Fibroblast of the conjunctiva (primary cell): ENCODE results near the gene ADAP1.
"Not testable (repeated sequence)": the region's sequence is repeated elsewhere in the genome, so short reads cannot be mapped to it uniquely, and the experiment has no call there.

ENCODE experiments used
- DNase-seq: peaks from one replicate; pipeline ENCODE4 v3.0.0-alpha.2; 2010; ENCODE audit warnings: low read depth

Gene ADAP1

DNA sequence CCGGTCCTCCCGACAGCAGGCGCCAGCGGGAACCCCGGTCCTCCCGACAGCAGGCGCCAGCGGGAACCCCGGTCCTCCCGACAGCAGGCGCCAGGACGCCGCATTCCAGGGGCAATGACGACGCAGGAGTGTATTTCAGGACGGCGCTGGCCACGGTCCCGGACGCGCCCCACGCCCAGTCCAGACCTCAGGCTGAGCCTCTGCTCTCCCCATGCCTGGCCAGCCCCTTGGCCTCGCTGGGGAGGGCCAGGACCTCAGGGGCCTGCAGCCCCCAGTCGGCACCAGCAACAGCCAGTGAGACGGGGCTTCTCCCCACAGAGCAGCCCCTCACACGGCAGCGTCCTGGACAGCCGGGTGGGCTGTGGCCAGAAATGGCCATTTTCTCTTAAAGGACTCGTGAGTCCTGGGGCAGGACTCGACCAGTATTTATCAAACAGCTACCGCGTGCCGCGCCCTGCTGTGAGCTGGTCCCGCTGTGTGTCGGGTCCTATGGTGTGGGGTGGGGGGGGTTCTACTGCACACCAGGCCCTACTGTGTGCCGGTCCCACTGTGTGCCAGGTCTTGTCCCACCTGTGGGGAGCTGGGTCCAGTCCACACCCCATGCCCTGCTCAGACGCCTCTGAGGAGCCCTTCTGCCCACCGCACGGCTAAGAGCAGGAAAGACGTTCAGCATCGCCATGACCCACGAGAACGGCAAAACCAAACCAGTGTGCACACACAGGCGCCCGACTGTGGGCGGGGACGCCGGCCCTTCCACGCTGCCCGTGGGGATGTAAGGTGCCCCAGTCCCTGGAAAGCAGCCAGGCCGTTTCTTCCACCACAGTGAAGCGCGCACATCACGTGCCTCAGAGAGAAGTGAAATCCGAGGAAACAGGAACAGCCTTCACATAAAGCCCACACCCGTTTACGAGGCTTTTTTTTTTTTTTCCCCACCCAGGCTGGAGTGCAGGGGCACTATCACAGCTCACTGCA lies 44.8 kb downstream of the ADAP1 start:
- no peak for DNase-seq

DNA sequence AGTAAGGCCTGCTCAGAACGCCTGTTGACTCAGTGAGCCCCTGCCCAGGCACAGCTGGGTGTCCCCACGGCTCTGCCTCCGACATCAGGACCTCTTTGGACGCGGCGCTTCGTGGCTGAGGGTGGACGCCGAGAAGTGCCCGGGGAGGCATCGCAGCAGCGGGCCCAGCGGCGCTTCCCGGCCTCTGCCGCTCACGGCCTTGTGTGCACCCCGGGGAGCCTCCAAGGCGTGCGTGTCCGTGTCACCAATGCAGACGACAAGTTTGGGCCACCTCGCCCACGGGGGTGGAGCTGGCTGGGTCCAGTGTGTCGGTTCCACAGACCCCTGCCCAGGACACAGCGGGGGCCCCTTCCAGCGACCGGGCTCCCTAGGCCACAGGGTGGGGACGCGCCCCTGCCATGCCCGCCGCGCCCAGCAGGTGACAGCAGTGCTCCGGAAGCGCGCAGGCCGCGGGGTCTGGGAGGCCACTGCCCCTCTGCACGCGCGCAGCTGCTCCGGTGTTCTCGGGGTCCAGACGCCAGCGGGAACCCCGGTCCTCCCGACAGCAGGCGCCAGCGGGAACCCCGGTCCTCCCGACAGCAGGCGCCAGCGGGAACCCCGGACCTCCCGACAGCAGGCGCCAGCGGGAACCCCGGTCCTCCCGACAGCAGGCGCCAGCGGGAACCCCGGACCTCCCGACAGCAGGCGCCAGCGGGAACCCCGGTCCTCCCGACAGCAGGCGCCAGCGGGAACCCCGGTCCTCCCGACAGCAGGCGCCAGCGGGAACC lies 45.7 kb downstream of the ADAP1 start:
- not testable (repeated sequence) for DNase-seq

DNA sequence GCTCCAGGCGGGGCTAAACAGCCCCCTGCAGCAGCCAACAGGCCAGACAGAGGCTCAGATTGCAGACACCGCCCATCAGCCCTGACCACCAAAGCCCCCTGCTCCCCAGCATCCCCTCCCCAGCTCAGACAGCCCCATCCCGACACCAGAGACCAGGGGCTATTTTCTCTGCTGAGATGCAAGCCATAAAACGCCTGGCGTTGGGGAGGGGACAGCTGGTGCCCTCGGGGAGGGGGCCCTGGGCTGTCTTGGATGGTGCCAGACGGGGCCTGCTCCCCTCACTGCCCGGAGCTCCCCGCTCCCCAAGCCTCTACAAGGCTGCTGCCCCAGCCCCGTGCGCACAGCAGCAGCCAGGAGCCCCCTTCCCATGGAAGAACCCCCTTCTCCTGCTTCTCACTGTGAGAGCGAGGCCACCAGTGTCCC lies 46.3 kb downstream of the ADAP1 start:
- no peak for DNase-seq

DNA sequence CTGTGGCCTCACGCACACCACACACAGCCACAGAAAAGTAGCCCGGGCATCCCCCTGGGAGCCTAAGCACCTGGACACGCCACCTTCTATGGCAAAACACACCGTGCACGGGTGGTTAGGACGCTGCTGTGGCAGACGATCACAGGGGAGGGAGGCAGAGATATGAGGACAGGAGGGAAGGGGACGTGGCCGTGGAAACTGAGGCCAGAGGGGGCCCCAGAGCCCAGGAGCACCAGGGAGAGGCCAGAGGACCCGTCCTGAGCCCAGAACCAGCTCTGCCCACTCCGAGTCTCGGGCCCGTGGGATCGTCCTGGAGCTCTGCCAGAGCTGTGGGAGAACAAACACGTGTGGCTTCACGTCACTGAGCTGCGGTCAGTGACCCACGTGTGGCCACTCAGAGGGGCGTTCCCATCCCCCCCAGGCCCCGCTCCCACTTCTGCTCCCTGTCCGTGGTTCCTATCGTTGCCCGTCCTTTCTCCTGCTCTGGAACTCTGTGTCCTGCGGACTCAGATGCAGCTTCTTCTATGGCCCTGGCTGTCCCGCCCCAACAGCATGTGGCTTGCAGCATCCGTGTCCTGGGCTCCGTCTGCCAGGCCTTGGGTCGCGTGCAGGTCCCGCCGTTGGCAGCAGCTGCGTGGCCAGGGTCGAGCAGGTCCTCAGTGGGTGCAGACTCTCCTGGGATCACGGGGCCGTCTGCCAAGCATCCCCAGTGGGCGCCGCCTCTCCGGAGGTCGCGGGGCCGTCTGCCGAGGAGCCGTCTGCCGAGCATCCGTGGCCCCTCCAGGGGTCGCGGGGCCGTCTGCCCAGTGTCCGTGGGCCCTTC lies 47.1 kb downstream of the ADAP1 start:
- DNase-seq, result no peak

DNA sequence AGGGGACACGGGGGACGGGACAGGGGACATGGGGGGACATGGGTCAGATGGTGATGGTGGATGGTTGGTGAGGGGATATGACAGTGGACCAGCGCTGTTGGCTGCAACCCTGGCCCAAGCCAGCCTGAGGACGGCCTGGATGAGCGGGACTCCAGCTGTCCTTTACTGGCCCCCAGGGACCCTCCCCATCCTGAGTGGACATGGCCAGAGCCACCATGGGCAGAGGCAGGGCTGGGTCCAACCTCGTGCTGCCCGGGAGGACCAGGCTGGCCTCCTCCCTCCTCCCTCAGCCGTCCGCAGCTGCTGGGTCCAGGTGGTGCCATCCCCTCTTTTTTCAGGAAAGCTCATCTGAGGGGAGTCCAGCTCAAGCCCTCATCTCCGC lies 47.7 kb downstream of the ADAP1 start:
- DNase-seq, result no peak

DNA sequence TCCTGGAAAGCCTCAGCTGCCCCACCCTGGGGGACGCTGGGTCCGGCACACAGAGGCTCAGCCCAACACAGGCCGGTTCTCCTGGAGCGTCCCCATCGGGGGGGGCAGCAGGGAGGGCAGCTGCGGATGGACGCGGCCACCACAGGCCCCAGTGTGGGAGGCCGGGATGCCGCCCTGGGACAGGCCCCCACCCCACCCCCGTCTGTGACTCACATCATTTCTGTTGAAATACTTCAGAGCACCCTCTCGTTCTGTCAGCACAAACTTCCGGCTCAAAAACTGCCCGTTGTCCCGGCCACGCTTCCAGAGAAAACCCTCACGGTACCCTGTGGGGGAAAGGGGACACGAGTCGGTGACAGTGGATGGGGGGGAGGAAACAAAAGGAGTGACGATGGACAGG lies 49.6 kb downstream of the ADAP1 start:
- no peak for DNase-seq

DNA sequence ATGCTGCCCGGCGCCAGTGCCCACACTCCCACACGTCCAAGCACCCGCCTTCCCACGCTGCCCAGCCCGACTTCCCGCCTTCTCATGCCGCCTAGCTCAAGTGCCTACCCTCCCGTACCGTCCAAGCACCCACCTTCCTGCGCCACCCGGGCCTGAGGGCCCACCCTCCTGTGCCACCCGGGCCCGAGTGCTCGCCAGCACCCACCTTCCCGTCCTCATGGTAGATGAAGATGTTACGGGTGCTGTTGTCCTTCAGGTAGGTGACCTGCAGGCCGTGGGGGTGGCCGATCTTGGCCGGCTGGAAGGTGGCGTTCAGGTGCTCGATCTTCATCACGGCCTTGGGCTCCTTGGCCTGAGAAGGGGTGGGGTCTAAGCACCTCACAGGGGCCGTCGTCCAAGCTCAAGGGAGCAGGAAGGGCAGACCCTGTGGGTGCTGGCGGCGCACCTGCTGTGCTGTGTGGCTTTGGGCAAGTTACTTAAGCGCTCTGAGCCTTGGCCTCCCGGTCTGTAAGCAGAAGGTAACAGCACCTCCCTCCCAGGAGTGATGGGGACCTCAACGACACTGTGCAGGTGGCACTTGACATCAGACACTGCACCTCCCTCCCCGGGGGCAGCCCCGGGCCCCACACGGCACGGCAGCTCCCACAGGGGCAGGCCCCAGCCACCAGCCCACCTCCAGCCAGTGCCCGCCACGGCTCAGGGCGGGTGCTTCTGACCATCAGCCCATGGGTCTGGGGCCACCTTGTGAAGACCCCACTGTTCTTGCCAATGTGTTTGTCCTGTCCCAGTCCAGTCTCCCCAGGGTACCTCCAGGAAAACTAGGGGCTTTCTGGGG lies 50.3 kb downstream of the ADAP1 start:
- DNase-seq, result no peak

DNA sequence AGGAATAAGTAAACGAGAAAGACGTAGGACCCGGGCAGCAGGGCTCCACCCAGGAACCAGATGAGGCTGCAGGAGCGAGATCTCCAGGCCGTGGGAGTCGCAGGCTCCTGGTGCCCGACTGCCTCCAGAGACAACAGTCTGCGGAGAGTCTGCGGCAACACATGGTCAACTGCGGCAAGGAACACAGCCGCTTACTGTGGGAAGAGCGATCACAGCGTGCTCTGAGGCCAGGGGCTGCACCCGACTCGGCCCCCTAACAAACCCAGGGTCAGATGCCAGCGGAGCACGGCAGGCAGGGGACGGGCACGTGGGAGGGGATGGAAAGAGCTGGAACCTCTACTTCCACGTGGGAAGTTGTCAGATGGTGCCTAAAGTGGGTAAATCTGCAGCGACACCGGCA lies 51.5 kb downstream of the ADAP1 start:
- DNase-seq, result no peak

DNA sequence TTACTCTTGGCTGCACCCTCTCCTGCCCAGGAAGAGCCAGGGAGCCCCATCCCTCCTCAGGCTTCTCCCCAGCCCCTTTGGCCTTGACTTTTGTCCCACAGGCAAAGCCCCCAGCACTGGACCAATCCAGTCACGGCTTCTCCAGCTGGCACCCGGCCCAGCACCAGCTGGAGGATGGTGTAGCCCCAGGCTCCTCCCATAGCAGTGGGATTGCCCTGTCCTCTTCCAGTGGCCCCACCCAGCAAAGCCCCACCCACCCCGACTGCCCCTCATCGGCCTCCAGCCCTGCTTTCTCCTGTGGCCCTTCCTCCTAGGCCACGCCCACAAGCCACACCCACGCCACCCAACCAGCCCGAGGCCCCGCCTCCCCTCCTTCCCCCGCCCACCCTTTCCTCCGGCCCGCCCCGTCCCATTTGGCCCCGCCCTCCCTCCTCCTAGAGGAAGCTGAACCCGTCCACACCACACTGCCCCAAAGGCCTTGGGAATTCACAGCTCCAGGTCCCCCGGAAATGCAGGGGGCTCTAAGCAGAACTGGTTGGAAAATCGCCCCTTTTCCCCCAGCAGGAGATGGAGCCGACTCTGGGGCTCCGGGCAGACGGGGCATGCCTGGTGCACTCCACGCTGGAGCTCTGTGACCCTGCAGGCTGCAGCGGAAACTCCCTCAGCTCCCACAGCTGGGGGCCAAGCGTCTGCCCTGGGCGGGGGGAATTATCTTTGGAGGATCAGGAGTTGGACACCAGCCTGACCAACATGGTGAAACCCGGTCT lies 52.9 kb downstream of the ADAP1 start:
- peak; percentile 91 for DNase-seq

DNA sequence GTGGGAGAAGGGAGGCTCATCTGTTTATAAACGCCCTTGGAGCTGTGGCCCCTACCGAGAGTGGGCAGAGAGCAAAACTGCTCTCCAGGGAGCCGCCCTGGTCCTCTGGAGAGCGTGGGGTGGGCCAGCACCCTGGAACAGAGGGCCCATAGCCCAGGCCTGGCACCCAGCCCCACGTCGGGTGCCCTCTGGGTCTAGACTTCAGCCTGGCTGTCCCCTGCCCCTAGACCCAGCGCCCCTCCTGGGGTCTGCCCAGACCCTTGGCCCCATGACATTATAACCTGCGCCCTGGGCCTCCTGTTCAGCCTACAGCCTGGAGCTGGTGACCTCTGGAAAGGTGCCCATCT lies 53.5 kb downstream of the ADAP1 start:
- no peak for DNase-seq

DNA sequence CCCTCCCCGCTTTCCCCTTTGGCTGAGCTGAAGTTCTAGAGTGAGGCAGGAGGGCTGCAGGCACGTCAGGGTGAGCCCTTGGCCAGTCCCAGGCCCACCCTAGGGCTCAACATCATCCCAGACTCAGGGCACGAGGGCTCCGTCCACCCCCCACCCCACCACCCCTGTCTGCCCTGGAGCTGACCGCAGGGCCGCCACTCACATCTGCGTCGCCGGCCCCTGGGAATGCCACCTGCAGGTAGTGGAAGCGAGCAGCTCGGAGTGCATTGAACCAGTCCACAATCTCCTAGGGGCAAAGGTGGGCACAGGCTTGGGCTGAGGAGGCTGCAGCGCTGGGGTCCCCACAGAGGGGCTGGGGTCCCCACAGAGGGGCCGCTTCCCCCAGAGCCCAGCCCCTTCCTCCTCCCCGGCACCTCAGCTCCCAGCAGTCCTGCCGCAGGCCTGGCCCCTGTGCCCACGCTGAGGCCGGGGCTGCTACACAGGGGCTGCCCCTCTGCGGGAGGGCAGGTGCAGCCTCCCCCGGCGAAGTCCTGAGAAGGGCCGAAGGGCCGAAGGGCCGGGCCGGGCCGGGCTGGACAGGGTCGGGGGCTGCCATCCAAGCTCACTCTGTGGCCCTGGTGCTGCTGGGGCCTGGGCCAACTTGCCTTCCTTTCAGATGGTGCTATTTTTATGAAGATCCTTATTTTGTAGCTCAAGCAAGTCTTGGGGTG lies 54.0 kb downstream of the ADAP1 start:
- DNase-seq, result no peak

DNA sequence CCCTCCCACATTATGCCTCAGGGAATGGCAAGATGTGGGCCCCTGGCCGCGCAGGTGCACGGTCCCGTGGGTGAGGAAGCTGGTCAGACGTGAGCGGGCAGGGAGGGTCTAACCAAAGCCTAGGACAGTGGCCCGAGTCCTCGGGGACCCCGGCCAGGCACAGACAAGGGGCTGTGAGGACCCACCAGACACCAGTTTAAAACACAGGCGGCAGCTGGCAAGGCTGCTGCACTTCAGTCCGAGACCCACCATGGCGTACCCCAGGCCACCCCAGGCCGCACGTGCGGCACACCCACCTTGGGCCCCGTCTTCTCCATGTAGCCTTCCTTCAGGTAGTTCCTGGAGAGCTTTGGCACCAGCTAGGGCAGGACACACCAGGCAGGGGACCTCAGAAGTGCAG lies 54.7 kb downstream of the ADAP1 start:
- DNase-seq, result no peak

DNA sequence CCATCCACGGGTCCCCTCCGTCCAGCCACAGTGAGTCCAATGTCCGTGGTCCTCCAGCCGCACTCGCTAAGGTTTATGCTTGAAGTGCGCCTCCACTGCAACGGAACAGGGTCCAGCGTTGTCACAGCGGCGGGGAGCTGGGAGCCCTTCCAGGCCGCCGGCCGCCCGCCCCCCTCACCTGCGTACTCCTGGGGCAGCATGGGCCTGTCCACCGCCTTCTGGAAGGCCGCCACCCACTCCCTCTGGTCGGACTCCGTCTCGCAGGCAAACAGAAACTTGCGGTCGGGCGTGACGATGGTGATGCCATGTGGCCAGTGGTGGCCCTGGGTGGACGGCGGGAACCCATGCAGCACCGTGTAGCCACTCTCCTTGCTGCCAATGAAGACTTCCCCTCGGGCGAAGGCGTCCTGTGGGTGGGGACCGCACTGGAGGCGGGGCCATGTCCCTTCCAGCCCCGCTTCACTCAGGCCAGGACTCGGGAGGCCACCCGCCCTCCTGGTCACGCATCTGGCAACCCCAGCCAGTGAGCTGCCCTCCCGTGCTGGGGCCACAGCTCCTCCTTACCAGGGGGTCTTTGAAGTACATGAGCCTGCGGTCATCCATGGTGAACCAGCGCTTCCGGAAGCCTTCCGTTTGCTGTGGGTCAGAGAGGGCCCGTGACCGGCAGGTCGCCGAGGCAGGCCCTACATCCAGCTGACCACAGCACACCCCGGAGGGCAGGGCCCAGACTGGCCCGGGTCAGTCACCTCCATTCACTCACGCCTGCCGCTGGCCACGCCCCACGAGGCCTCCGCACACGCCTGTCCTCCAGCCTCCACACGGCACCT lies 55.4 kb downstream of the ADAP1 start:
- DNase-seq, result no peak

DNA sequence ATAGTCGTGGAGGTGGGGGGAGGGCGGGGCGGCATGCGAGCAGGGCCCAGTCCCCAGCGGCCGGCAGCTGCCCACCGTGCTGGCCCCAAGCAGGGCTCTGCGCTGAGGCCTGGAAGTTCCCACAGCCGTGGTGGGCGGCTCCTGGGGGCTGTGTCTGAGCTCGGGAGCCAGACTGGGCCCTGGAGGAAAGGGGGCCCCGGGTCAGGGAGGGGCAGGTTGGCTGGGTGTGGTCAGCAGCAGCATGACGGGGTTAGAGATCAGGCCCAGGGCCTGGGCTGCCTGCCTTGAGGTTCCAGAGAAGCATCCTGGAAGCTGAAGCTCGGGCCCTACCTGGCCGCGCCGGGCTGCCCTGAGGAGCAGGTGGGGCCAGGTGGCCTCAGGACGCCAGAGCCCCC lies 56.0 kb downstream of the ADAP1 start:
- DNase-seq, result no peak

DNA sequence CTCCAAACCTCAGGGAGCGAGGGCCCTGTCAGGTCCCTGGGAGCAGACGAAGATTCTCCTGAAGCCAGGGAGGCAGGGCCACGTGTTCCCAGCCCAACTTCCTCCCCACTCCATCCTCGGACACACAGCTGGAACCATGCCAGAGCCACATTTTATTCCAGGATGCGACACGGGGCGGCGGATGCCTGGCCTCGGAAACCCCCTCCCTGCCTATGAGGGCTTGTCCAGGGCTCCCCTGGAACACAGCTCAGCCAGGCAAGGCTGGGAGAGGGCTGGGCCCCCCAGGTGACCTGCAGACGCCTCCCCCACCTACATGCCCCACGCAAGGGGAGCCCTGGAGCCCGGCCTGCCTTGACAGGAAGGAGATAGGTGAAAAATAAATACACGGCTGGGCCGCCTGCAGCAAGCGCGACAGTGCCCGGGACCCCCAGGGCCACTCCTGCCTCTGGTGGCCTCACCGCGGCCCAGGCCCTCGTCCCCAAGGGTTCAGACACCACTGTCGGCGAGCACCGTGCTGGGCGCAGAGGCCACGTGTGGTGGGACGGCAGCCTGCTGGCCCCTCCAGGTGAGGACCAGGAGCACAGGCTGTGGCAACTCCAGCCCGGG lies 56.6 kb downstream of the ADAP1 start:
- DNase-seq, result no peak

DNA sequence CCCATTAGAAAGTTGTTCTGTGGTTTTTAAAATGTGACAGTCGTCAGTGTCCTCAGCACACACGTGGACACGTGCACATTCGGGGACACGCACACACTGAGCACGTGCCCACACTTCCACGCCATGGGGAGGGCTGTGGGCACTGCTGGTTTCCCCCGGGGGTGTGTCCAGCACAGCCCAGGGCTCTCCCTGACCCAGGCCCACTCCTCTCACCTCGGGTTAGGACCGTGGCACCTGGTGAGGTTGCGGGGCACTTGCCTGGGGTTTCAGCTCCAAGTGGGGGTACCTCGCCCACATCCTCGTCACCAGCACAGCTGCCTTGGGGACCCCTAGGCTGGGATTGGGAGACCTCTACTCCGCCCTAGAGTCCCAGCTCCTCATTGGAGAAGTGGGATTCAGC lies 57.4 kb downstream of the ADAP1 start:
- no peak for DNase-seq

DNA sequence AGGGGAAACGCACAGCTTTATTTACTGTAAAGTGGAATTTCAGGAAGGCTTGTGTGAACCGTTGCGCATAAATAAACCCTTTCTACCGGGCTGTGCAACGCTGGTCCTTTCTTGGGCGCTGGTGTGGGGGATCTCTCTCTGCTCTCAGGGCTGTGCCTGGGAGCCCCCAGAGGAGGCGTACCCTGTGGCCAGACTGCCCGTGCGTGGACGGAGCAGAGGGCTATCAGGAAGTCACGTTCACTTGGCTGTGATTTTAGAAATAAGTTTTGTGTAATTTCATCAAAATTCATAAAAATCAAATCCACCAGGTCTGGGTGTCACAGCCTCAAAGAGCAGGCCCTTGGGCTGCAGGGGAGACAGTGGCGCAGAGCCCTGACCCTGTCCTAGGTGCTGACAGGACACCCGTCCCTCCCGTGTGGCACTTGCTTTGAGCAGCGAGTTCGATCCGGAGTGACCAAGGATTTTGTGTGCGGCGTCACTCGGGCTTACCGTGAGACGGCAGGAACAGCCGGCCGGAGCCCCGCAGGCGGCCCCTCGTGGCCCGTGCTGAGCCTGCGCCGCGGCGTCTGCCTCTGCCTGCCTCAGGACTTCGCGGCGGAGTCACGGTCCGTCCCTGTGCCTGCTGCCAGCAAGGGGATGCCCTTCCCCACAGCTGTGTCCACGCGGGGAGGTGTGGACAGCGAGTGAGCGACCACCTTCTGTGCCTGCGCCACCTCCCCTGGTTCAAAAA lies 58.0 kb downstream of the ADAP1 start:
- DNase-seq, result no peak

DNA sequence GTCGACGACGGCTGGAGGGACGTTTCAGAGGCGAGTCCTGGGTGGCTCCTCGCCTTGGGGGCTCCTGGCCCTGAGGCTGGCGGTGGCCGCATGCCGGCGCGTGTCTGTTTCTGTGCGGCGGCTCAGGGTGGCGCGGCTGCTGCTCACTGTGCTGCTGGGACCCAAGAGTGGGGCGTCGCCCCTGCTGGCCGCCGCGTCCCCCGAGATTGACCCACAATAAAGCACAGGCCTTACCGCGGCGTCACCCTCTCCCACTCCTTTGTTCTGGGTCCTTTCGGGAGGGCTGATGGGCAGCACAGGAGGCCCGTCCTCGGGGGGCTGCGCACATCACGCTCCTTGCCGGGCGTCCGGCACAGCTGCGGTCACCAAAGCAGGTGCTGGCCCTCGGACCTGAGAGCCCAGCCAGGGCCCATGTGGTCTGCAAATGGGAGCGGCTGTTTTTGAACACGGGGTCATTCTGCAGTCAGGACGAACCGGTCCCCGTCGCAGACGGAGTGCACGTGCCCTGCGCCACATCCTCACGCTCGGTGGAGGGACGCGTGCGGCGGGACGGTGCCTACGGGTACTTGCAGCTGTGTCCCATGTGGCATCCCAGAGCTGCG lies 58.9 kb downstream of the ADAP1 start:
- no peak for DNase-seq
